OCI-LY1 (cell line): ENCODE data around the gene PCDHGA6.

Source experiments
- H2AFZ ChIP-seq: fragments of 200-600 bp; sonication (generic), shearing (Covaris generic); 2 replicates; pipeline ENCODE4 v1.6.0; 2014; ENCODE audit warnings: antibody characterized with exemption, mild to moderate bottlenecking, low read length
- H3F3A ChIP-seq: fragments of 200-600 bp; sonication (generic), shearing (Covaris generic); 2 replicates; pipeline ENCODE4 v1.6.0; 2014; ENCODE audit warnings: mild to moderate bottlenecking, antibody characterized with exemption, low read length, moderate library complexity; ENCODE audit not compliant: insufficient read depth
- H3K27ac ChIP-seq: fragments of 200-600 bp; sonication (generic); 2 replicates; pipeline ENCODE4 v1.5.1; 2014; ENCODE audit warnings: low read length, mixed run types, mild to moderate bottlenecking, low read depth; ENCODE audit not compliant: poor library complexity, severe bottlenecking
- H3K27me3 ChIP-seq: fragments of 200-600 bp; sonication (generic); 2 replicates; pipeline ENCODE4 v1.6.0; 2014; ENCODE audit warnings: antibody characterized with exemption, mild to moderate bottlenecking, low read length, moderate library complexity; ENCODE audit not compliant: insufficient read depth
- H3K36me3 ChIP-seq: fragments of 200-600 bp; sonication (generic); 2 replicates; pipeline ENCODE4 v1.6.1; 2014; ENCODE audit warnings: mild to moderate bottlenecking, antibody characterized with exemption, low read length, moderate library complexity, mixed read lengths; ENCODE audit not compliant: insufficient read depth
- H3K4me1 ChIP-seq: fragments of 200-600 bp; sonication (generic); 2 replicates; pipeline ENCODE4 v1.5.1; 2014; ENCODE audit warnings: mild to moderate bottlenecking, low read length, moderate library complexity; ENCODE audit not compliant: insufficient read depth, severe bottlenecking
- H3K4me2 ChIP-seq: fragments of 200-600 bp; sonication (generic), shearing (Covaris generic); 2 replicates; pipeline ENCODE4 v1.6.1; 2014; ENCODE audit warnings: low read length
- H3K4me3 ChIP-seq: fragments of 200-600 bp; sonication (generic); 2 replicates; pipeline ENCODE4 v1.5.1; 2014; ENCODE audit warnings: low read length, low read depth, mild to moderate bottlenecking, mixed read lengths; ENCODE audit not compliant: poor library complexity, severe bottlenecking
- H3K79me2 ChIP-seq: fragments of 200-600 bp; shearing (Covaris generic); 2 replicates; pipeline ENCODE4 v1.6.1; 2016; ENCODE audit warnings: mixed run types, low read length, mixed read lengths; ENCODE audit not compliant: insufficient read depth
- H3K9ac ChIP-seq: fragments of 200-600 bp; sonication (generic), shearing (Covaris generic); 2 replicates; pipeline ENCODE4 v1.6.1; 2014; ENCODE audit warnings: mild to moderate bottlenecking, low read length, mixed read lengths
- H3K9me2 ChIP-seq: fragments of 200-600 bp; sonication (generic), shearing (Covaris generic); 2 replicates; pipeline ENCODE4 v1.6.1; 2014; ENCODE audit warnings: low read depth, mild to moderate bottlenecking, low read length, mixed read lengths
- H3K9me3 ChIP-seq: fragments of 200-600 bp; shearing (Covaris generic); 2 replicates; pipeline ENCODE4 v1.6.1; 2014; ENCODE audit warnings: low read length, mixed read lengths
- H4K20me1 ChIP-seq: fragments of 200-600 bp; sonication (generic), shearing (Covaris generic); 2 replicates; pipeline ENCODE4 v1.6.0; 2016; ENCODE audit warnings: mild to moderate bottlenecking, low read length; ENCODE audit not compliant: insufficient read depth
- EZH2 ChIP-seq: fragments of 200-600 bp; sonication (generic), shearing (Covaris generic); IDR thresholded peaks from 2 replicates; pipeline ENCODE4 v1.8.0; 2017; ENCODE audit warnings: borderline replicate concordance, mixed run types, mild to moderate bottlenecking, antibody characterized with exemption, low read length, moderate library complexity, mixed read lengths
- TF ChIP-seq, protein P1 (sequence below): fragments of 200-600 bp; sonication (generic), shearing (Covaris generic); IDR thresholded peaks from 2 replicates; pipeline ENCODE4 v1.5.1; 2017; ENCODE audit warnings: mild to moderate bottlenecking, antibody characterized with exemption, low read length, moderate library complexity, mixed read lengths

Gene PCDHGA6

DNA sequence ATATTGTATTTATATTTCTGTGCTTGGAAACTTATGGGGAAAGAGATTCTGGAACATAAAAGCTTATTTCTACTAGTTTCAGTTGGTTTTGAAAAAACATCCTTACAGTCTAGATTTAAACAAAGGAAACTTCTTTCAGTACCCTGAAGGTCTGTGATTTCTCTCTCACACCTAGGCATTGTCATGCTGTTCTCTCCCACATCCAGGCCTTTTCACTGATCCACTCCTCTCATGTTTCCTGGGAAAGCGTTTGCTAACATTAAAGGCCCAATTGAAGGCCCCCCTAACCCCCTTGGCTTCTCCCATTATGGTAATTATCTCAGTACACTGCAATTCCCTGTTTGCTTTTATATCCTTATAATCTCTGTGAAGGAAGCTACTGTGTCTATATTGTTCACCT, 30.9 kb upstream of the PCDHGA6 start:
- Histone ChIP-seq H3K4me1 (no peaks in the 10 kb centered on the region), H3F3A (no peaks in the 10 kb centered on the region), H3K27me3 (no peaks in the 10 kb centered on the region), H2AFZ (no peak overlapping the region), H3K27ac (no peak overlapping the region), H3K79me2 (no peaks in the 10 kb centered on the region), H4K20me1 (no peaks in the 10 kb centered on the region), H3K4me2 (no peak overlapping the region), H3K36me3 (no peaks in the 10 kb centered on the region), H3K4me3 (no peak overlapping the region), H3K9me2 (no peaks in the 10 kb centered on the region), H3K9me3 (peaks cover 30% of the 10 kb centered on the region), H3K9ac (no peak overlapping the region)
- TF ChIP-seq, protein P1, sequence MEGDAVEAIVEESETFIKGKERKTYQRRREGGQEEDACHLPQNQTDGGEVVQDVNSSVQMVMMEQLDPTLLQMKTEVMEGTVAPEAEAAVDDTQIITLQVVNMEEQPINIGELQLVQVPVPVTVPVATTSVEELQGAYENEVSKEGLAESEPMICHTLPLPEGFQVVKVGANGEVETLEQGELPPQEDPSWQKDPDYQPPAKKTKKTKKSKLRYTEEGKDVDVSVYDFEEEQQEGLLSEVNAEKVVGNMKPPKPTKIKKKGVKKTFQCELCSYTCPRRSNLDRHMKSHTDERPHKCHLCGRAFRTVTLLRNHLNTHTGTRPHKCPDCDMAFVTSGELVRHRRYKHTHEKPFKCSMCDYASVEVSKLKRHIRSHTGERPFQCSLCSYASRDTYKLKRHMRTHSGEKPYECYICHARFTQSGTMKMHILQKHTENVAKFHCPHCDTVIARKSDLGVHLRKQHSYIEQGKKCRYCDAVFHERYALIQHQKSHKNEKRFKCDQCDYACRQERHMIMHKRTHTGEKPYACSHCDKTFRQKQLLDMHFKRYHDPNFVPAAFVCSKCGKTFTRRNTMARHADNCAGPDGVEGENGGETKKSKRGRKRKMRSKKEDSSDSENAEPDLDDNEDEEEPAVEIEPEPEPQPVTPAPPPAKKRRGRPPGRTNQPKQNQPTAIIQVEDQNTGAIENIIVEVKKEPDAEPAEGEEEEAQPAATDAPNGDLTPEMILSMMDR, result no peak
- no peak for TF ChIP-seq EZH2

DNA sequence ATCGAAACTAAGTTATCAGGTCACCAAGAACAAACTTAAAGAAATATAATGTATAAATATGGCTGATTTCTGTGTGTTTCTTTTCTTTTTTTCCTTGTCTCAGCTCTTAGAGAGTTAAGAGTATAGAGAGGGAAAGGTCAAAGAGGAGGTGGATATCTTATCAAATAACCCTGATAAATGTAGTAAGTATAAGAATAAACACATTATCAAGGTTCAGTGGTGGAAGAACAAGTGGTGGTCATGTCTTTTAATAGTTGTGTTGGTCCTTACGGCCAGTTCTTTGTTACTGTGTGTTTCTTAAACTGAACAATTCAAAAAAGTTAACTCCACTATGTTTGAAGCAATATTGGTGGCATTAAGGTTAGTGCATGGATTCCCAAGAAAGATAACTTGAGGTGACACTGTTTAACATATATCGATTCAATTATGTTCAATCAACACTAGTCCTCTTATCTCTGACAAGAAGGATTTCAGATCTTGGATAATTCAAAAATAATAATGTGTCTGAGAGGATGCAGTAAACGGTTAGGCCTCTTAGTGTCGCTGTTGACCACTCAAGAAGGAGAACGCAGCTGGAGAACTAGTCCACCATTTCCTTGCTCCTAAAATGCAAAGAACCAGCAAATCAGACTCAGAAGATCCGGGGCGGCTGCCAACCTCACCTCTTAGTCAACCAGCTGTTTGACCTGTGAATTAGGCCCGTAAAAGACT, 30.3 kb upstream of the PCDHGA6 start, which contains the start of gene PCDHGA3:
Gene PCDHGA3, plus strand, starts transcription at position 588 of the 711 bp plus-strand sequence. CDS start 205 bp downstream, outside the sequence.
- no peak within 1 kb of the TSS for H3K27ac ChIP-seq
- no peaks in the 10 kb centered on the region for H3F3A ChIP-seq
- no peak within 1 kb of the TSS for H3K4me3 ChIP-seq
- H4K20me1 ChIP-seq, result no peaks in the 10 kb centered on the region
- no peak within 1 kb of the TSS for H3K9ac ChIP-seq
- no peak for TF ChIP-seq EZH2
- TF ChIP-seq, protein P1, result peak; percentile 21; the same call in 1 of the 2 replicates
- no peaks in the 10 kb centered on the region for H3K4me1 ChIP-seq
- H3K36me3 ChIP-seq, result no peaks in the 10 kb centered on the region
- H3K4me2 ChIP-seq, result no peak within 1 kb of the TSS
- H3K9me2 ChIP-seq, result no peaks in the 10 kb centered on the region
- H3K27me3 ChIP-seq, result no peaks in the 10 kb centered on the region
- no peaks in the 10 kb centered on the region for H3K79me2 ChIP-seq
- peaks cover 25% of the 10 kb centered on the region for H3K9me3 ChIP-seq
- no peak within 1 kb of the TSS for H2AFZ ChIP-seq

DNA sequence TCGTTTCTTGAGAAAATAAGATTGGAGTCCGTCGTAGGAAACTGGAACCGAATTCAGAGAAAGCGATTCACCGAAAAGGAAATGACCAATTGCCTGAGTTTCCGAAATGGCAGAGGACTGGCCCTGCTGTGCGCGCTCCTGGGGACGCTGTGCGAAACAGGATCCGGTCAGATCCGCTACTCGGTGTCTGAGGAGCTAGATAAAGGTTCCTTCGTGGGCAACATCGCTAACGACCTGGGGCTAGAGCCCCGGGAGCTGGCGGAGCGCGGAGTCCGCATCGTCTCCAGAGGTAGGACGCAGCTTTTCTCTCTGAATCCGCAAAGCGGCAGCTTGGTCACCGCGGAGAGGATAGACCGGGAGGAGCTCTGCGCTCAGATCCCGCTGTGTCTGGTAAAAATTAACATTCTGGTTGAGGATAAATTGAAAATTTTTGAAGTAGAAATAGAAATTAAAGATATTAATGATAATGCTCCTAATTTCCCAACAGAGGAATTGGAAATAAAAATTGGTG, 29.7 kb upstream of the PCDHGA6 start:
- TF ChIP-seq, protein P1, result no peak
- no peak for TF ChIP-seq EZH2
- Histone ChIP-seq H3K27ac (no peak overlapping the region), H3K4me2 (no peak overlapping the region), H4K20me1 (no peaks in the 10 kb centered on the region), H3K36me3 (no peaks in the 10 kb centered on the region), H3K4me1 (no peaks in the 10 kb centered on the region), H3K79me2 (no peaks in the 10 kb centered on the region), H3F3A (no peaks in the 10 kb centered on the region), H3K9ac (no peak overlapping the region), H3K4me3 (no peak overlapping the region), H3K27me3 (no peaks in the 10 kb centered on the region), H2AFZ (no peak overlapping the region), H3K9me3 (peaks cover 19% of the 10 kb centered on the region), H3K9me2 (no peaks in the 10 kb centered on the region)
